ENCODE data around the gene FHIT.
"Not testable (repeated sequence)": the region's sequence is repeated elsewhere in the genome, so short reads cannot be mapped to it uniquely, and the experiment has no call there.

The FHIT gene

DNA sequence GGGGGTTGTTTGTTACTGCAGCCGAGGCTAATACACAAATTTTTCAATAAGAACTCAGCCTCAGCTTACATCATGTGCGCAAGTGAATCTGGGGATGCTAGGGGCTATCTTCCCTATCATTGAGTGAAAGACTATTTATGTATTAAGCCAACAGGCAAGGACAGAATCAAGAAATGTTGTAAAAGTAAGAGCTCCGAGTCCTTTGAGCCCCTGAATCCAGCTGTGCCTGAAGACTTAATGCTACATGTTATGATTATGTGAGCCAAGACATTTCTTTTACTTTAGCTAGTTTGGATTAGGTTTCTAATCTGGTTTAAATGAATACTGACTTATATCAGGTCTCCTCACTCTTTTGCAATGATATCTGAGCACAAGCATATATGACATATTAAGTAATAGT, 1418.5 kb downstream of the FHIT start:
- DNase-seq, result no peak

DNA sequence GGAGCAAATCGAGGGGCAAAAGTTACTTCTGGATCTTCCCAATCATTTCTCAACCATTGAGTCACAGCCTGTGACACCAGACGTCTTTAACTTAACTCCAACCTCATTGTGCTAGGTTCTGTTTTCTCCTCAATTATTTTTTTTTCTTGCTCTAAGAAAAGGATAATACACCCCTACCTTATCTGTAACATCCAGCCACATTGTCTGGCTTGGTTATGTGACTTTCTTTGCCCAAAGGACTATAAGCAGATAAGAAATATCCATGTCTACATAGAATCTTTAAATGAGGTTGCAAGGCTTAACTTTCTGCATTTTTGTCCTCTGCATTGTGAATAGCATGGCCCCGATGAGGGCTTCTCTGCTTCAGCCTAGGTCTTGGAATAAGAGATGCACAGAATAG, 1419.0 kb downstream of the FHIT start:
- no peak for DNase-seq

DNA sequence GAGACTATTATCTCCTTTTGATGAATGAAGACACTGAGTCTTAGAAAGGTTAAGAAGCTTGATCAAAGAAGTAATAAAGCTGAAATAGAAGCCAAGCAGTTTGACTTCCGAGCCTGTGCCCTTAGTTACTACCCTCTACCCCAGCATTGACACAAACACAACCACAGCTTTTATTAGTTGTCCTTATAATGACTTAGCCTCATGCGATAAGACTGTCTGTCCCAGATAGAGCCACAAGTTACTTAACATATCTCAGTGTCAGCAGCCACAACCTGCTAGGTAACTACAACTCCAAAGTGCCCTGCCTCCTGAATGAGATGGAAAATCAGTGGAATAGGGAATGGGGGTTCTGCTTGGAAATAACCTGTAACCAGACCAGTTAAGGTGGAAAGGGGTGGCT, 1419.9 kb downstream of the FHIT start:
- DNase-seq, result no peak

DNA sequence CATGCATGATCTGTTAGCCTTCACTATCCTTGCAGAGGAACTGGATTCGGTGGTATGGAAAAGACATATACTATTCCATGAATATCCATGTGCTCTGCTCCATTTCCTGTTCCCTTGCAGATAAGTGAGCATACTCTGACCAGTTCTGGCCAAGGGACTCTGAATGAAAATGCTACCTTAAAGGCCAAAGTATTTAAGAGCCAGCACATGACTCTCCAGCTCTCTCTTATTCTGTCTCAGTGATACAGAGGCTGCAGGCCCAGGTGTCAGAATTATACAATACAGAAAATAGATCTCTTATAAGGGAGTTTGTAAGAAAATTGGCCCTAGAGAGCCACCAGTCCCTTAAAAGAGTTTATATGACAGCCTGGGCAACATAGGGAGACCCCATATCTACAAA, 1421.7 kb downstream of the FHIT start:
- DNase-seq, result no peak

DNA sequence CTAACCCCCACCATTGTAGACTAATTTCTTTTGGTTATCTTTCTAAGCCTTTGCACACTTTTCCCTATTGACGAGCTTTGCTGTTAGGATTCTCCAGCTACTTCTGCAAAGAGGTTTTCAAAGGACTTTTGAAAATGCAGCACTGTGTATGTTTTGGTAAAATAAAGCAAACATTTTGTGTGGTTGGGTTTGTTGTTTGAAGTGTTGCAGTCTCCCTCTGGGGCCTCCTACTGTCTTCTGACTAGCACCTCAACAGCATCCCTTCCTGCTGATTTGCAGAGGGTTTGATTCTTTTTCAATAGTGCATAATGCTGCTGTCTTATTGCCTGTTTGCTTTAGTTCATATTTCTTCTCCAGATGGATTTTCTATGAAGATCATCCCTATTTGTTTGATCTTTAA, 1426.4 kb downstream of the FHIT start:
- DNase-seq, result no peak

DNA sequence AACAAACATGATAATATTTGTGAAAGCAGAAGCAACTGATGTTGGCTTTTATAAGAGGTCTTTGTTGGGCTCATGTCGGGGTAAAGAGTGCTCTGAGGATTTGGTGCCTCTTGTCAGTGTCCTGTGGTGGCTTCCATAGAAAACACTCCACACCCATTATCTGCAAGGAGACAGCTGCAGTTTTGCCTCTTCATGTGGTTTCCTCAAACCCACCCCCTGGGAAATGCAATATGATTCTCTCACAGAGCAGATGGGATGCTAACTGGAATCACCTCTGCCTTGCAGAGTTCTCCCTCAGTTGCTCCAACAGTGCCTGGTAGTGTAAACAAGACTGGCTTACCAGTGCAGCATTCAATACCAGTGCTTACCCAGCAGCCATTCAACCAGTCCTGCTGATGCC, 1430.0 kb downstream of the FHIT start:
- DNase-seq, result no peak

DNA sequence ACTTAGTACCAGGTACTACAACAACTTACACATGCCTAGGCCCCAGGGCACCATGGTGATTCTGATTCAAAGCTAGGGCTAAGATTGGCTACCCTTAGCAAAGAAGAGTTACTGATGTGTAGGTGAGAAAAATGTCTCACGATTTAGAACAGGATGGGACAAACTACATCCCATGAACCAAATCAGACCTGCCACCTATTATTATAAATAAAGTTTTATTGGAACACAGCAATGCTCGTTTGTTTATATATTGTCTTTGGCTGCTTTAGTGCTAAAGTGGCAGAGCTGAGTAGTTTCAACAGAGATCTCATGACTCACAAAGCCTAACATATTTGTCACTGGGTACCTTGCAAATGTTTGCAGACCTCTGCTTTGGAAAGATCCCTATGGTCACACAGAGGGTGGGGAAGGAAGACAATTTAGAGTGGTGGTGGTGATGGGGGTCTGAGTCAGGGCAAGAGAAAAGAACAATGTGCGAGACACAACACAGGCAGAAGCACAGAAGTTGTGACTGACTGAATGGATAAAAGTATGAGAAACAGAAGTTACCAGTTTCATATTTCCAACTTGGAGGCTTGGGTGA, 1430.8 kb downstream of the FHIT start:
- DNase-seq, result no peak

DNA sequence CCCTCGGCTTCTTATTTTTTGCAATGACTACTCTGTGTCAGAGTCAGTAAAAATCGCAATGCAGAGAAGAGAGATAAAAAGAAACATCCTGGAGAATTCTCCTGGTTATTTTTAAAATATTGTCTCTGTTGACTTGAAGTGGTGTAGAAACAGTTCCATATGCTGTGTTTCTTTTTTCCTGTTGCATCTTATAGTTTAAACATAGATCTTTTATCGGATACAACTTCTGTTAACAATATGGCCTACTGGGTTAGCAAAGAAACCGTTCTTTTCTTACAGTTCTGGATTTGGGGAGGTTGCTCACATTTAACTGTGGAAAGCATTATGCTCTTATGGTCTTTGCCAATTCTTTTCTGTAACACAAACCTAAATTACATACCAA, 1432.3 kb downstream of the FHIT start:
- no peak for DNase-seq

DNA sequence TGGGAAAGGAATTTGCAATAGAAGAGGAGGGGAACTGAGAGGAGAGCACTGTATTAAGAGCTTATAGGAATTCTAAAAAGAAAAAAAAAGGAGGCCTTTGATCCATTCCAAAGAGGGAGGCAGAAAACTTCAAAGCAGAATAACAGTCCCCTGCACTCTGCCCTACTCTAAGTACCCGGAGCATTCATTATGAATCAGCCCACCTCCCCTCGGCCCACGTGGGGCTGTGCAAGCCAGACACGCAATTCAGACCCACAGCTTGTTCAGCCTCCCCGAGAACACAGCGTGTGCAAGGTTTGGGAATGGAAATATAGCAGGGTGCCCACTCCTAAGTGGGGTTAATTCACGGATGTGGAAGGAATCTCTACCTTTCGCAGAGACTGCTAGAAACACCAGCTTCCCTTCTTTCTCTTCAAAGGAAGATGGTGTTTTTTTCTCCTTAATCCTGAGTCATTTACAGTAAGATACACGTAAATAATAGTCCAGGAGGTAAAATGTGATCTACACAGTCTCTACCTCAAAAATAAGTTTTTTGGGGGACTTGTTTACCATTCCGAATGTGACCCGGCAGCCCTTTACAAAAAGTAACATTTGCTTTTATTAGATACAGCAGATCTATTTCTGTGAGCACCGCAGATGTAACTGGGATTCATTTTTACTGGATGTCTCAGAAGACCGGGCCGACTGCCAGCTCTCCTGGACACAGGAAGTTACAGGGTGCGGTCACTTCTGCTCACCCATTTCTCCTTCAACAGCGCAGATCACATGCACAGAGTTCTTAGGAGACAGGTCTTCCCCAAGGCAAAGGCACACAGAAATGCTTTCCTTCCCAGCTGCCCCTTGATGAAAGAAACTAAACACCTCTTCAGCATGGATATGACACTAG, 1433.0 kb downstream of the FHIT start:
- no peak for DNase-seq

DNA sequence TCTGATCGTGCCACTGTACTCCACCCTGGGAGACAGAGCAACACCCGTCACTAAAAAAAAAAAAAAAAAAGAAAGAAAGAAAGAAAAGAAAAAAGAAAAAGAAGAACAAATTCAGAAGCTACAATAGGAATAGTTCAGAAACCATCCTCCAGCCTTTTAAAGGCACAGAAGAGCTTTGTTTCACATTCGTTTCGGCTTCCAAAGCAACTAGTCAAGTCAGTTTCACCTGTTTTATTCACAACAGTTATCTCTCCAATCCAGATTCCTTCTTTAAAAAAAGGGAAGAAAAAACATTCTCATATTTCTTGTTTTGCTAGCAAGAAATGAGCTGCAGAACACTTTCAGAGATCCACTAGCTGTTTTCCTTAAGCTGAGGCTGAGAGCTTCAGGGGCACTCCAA, 1433.7 kb downstream of the FHIT start:
- DNase-seq, result no peak

DNA sequence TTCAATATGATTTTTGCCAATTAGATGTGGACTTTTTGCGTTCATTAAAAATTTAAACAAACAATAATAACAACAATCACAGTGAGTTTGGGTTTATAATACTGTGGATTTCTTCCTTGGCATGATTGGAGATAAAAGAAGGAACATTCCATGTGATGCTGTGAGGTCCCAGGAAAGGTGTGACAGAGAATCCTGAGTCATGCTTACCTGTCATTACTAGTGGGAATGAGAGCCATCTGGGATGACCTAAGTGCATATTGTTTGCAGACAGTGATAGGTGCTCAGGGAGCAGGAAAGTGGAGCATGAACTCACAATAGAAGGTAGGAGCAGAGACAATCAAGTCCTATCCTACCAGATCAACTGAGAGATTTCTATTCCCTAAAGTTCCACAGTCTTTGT, 1434.9 kb downstream of the FHIT start:
- DNase-seq, result no peak

DNA sequence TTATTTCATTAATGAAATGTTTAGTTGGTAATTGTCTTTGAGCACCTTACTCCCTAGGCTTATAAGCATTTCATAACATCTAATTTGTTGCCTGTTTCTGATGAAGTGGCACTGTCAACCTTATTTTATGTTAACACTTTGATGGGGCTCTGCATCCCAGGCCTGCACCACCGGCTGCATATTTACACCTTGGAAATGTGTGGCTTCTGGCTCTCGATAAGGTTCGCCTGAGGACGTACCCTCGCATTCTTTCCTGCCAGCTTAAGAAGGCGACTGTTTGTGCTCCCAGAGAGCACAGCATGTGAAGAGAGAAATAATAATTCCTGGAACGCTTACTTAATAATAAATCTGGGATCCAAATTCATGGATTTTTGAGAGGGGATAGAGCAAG, 1438.1 kb downstream of the FHIT start:
- DNase-seq, result no peak

DNA sequence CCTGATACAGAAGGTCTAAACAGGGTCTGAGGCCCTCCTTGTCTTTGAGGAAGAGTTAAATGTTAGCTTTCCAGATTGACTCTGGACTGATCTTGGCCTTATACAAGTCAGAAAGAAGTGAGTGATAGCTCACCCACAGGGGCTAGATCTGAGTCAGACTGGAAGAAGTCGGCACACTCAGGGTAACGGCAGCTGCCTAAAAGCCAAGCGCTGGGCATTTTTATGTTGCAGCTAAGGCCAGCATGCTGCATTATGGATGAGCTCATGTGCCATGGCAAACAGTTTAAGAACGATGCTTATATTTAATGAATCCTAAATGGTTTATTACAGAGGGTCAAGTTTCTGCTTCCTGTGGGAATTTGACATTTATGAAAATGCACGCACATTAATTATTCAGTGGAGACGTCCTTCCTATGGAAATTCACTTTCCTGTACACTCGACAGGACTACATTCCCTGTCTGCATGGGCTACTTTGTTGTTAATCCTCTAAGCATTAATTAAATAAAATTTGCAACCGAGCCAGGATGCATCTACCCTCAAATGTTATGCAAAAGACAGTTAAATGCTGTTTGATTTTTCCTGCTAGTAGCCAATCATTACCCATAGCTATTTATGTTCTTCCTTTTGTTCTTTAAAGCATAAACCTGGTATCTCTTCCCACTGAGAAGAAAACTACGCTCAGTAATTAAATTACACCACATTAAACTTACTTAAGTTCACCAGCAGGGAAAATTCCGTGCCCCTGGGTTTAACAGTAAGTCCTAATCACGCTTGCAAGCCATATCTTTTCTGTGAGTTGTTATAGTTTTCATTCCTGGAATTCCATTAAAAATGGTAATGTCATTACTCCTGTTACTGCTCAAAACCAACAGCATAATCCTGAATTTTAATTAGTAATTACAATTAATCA, 1438.8 kb downstream of the FHIT start:
- no peak for DNase-seq

DNA sequence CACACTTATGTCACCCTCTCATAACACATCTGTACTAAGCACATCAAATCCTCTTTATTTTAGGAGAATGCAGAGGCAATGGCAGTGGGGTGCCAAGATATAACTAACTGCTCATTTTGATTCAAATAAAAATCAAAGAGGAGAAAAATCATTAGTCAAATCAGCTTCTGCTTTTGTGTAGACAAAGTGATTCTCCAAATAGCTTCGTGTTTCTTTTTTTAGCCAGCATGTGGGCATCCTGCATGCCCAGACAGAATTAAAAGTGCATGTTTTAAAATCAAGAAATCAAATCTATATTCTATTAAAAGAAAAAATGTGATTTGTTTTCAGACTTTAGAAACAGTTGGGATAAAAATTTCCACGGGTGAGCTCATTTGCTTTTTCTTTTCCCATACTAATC, 1440.1 kb downstream of the FHIT start:
- DNase-seq, result no peak

DNA sequence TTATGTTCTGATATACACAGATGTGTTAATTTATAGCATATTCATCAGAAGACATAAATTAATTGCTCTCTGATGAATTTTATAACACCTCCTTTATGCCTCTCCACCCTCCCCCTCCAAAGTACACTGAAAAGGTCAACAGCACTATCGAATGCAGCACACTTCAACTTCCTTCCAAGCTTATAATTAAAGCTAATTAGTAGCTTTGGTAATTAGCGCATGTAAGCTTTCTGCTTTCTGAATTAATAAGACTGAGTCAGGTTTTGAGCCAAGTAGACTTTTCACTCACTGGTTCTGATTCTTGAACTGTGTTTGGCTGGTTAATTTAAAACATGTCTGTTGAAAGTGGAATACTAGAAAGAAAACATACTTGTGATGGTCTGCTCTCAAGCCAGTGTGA, 1440.6 kb downstream of the FHIT start:
- DNase-seq, result no peak

DNA sequence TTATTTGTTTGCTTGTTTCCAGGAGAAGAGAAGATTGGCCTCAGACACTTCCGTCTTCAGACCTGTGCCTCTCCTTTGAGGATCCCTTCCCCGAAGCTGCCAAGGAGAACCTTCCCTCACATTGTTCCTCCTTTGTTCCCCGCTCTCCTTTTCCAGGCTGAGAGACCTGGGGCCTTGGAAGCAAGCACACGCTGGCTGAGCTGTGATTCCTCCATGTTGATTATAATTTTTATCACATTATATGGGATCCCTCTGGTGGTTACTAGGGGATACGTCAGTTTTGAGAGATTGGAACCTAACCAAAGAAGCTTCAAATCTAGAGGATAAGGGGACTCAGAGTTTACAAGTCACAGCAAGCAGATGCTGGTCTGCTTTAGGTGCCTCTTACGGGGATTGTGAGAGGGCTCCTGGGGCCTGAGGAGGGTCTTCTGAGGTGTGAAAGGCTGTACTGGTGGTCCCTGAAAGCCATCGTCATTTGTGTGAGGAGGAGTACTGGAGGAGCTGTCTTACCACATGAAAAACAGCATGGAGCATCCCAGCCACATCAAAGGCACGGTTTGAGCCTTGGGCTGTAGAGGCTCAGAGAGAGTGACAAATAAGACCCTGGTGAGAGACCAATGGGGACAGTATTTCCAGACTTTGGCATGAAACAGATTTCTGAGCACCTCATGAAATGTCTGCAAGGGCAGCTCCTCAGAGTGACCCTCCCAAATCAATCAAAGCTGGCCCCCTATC, 1441.4 kb downstream of the FHIT start:
- DNase-seq, result no peak

DNA sequence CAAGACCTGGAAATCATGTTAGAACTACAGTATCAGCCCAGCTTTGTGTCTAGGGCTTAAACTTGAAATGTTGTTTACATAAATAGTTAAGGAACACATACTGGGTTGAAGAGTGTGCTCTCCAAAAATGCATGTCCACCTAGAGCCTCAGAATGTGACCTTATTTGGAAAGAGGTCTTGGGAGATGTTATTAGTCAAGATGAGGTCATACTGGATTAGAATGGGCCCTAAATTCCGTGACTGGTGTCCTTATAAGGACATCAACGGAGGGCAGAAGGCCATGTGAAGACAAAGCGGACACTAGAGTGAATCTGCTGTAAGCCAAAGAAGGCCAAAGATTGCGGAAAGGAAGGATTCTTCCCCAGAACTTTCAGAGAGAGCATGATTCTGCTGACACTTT, 1442.2 kb downstream of the FHIT start:
- DNase-seq, result no peak

DNA sequence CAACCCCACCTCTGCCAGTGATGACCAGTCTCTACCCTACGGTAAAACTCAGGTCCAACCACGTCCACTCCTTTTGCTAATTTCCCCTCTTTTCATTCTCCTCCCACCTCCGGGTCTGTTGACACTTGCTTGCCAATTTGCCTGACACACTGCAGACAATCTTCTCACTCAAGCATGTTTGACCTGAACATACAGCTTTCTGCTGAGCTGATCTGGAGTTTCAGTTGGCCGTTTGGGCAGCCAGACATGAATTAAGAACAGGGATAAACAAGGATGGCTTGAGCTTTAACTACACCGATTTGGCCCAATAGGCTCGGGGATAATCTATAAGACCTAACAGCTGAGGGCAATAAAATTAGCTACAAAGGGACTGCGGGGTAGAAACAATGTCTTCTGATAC, 1442.8 kb downstream of the FHIT start:
- no peak for DNase-seq

DNA sequence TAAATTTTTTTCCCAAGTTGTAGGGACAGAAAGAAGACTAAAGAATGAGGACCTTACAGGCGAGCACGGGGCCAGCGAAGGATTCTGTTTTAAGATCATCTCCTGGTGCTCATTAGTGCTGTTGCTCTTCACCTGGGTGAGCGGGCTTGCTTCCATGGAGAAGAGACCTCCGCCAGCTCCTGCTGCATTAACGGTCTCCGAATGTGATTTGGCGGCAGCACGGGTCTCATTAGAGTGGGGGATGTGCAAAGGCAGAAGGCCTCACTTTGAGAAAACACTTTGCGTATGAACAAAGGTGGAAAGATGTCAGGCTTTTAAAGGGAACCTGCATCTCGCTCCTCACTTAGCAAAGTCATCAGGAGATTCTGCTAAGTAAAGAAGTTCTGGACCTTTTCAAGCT, 1448.0 kb downstream of the FHIT start:
- no peak for DNase-seq

DNA sequence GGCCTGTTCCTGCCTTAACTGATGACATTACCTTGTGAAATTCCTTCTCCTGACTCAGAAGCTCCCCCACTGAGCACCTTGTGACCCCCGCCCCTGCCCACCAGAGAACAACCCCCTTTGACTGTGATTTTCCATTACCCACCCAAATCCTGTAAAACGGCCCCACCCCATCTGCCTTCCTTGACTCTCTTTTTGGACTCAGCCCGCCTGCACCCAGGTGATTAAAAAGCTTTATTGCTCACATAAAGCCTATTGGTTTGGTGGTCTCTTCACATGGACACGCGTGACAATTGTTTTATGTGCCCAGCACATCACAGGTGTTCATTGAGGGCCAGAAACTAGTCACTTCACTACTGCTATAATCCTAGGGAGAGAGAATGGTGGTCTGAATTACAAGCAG, 1448.8 kb downstream of the FHIT start:
- DNase-seq, result not testable (repeated sequence)

DNA sequence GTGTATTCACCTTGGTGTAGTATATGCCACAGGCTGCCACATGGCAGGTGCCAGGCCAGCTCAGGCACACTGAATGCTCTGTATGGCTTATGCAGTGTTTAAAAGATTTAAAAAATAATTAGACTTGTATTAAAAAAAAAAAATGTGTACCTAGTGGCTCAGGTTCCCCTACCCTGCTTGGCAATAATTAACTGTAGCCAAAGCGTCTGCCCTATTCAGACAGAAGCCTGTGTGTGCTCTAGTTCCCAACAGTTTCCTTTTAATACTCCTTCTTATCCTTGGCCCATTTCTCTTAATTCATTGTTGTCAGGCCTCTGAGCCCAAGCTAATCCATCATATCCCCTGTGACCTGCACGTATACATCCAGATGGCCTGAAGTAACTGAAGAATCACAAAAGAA, 1449.2 kb downstream of the FHIT start:
- no peak for DNase-seq

DNA sequence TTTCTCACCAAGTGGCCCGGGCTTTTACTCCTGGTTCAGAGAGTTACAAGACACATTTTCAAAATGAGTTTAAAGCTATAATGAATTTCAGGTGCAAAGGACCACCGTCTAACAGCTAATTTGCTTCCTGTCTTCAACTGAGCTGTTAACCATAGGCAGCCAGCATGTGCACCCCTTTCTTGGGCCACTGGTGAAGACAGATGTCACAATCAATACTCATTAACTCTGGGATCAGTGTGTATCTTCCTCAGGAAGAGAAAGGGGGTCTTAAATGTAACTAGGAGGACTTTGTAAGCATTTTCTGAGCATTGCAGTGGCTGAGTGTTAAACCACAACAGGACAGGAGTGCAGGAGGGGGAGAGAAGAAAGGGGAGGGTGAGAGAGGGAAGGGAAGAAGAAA, 1450.8 kb downstream of the FHIT start:
- no peak for DNase-seq

Data from KG1 (cell line).